22Rv1 (cell line): ENCODE measurements around the gene ZBTB45.

ENCODE experiments used
- H3K27ac ChIP-seq: fragments of 450-650 bp; 2 replicates; pipeline ENCODE4 v1.5.1; 2017
- ZFX ChIP-seq: fragments of 450-650 bp; IDR thresholded peaks from 2 replicates; pipeline ENCODE4 v1.6.1; 2017; ENCODE audit warnings: antibody characterized with exemption, borderline replicate concordance
- TF ChIP-seq, protein P1 (sequence below): fragments of 450-650 bp; IDR thresholded peaks from 2 replicates; pipeline ENCODE4 v1.5.1; 2017; ENCODE audit warnings: mild to moderate bottlenecking

ZBTB45 gene

DNA sequence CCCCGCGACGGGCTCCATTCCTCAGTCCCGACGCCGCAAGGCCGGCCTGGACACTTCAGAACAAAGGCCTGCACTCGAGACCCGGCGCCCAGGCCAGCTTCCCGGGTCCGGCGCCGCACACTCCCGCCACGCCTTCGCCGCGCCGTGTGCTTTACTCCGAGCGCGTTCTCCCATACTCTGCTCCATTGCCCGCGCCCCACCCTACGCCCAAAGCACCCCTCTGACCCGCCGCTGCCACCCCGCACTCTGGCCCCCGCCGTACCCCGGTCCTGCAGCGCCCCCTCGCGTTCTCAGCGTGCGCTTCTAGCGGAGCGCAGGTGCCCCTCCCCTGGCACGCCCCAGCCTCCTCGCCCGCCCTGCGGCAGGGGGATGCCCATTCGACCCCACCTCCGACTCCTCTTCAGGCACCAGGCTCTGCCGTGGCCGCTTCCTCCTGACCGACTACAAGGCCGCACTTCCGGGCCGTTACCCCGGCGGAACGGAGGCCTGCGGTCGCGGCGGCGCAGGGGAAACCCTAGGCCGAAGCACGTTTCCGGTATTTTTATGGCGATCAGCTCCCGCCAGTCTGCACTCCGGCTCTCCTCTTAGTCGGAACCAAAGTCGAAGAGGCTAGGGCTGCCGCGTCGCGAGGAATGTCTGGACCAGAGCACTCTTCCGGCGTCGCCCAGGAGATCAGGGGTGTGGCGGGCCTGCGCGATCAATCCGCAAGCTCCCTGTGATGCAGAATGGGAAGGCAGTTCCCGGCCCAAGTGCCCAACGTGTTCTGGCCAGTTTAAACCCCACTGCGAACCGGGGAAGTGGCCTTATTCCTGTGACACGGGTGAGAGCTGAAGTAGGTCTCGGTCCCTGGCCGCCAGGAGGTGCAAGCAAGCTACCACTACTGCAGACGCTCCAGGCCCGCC is at the start of gene ZBTB45:
ZBTB45 (minus strand) TSS at position 456 of the 902 bp plus-strand sequence. CDS start 2,137 bp downstream, outside the sequence.
- TF ChIP-seq ZFX, result no peak
- TF ChIP-seq, protein P1, sequence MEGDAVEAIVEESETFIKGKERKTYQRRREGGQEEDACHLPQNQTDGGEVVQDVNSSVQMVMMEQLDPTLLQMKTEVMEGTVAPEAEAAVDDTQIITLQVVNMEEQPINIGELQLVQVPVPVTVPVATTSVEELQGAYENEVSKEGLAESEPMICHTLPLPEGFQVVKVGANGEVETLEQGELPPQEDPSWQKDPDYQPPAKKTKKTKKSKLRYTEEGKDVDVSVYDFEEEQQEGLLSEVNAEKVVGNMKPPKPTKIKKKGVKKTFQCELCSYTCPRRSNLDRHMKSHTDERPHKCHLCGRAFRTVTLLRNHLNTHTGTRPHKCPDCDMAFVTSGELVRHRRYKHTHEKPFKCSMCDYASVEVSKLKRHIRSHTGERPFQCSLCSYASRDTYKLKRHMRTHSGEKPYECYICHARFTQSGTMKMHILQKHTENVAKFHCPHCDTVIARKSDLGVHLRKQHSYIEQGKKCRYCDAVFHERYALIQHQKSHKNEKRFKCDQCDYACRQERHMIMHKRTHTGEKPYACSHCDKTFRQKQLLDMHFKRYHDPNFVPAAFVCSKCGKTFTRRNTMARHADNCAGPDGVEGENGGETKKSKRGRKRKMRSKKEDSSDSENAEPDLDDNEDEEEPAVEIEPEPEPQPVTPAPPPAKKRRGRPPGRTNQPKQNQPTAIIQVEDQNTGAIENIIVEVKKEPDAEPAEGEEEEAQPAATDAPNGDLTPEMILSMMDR, result peak; percentile 81
- H3K27ac ChIP-seq, result peak within 1 kb of the TSS; percentile 98

DNA sequence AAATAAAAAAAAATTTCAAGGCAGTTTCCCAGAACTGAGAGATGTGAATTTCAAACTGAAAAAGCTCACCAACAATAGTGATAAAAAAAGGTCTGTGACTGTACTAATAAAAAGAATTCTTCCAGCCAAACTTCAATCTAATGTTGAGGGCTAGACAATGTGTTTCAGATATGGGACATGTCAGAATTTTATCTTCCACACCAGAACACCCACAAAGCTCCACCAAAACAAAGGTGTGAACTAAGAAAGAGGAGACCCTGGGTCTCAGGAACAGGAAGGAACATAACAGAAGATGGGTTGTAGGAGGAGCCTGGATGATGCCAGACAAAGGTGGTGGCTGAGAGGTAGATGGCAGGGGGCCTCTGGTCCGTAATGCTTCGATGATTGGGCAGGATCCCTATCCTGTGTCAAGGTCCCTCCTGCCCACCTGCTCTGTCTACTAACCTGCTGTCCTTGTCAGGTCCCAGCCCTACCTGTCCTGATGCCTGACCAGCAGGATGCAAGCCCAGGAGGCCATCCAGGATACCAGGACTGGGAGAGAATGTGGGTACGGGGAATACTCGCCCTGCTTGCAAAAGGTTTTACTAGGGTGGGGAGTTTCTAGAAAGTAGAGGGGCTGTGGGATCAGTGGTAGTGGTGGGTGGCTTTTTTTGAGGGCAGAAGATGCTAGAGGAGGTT is 49.0 kb upstream of the ZBTB45 start:
- no peak overlapping the region for H3K27ac ChIP-seq
- TF ChIP-seq, protein P1, result no peak
- no peak for TF ChIP-seq ZFX

DNA sequence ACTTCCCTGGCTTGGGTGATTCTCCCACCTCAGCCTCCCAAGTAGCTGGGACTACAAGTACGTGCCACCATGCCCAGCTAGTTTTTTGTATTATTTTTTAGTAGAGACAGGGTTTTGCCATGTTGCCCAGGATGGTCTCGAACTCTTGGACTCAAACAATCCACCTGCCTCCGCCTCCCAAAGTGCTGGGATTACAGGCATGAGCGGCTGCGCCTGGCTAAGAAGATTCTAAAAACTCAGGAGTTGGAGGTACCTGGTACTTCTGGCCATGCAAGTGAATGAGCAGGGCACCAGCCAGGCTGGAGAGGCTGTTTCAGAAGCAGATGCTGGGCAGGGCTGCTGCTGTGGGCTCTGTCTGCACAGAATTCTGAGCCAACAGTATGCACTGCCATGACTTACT is 47.4 kb upstream of the ZBTB45 start:
- H3K27ac ChIP-seq, result 0 out of 2 replicates have a peak overlapping the region, but pooled peaks have one; percentile 8
- TF ChIP-seq, protein P1, result no peak
- no peak for TF ChIP-seq ZFX

DNA sequence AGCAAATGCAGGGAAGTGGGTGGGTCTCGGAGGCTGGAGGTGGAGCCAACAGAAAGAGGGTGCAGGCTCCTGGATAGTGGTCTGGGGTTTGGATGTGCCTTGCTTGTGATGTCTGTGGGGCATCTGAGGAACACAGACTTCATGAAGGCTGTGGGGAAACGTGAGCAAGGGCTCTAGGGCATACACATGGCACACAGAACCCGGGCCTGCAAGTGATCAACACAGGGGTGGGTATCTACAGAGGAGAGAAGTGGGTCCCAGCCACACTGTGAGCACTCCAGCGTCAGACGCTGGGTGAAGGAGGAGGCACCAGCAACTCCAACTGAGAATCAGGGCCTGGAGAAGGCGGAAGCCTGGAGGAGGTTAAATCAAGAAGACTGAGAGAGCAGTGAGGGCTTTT is 44.2 kb upstream of the ZBTB45 start:
- H3K27ac ChIP-seq, result peak overlapping the region; percentile 99
- TF ChIP-seq, protein P1, result no peak
- TF ChIP-seq ZFX, result no peak

DNA sequence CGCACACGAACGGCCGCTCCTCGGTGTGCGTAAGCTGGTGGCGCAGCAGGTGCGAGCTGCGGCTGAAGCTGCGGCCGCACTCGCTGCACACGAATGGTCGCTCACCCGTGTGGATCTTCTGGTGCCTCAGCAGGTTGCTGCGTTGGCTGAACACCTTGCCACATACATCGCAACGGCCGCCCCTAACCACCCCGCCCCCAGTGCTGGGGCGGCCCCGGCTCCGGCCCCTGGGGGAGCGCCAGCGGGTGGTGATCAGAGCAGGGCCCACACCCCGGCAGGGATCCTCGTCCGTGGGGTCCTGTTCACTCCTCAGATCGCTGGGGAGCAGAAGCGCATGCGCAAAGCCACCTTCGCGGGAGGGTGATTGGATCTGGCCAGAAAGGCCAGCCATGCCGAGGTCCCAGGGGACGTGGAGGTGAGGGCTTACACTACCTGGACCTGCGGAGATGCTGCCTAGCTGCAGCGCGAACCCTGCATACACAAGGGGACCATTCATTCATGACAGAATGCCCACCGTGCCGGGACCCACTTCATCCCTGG is 43.5 kb upstream of the ZBTB45 start:
- peak overlapping the region; percentile 99 for H3K27ac ChIP-seq
- TF ChIP-seq, protein P1, result no peak
- no peak for TF ChIP-seq ZFX

DNA sequence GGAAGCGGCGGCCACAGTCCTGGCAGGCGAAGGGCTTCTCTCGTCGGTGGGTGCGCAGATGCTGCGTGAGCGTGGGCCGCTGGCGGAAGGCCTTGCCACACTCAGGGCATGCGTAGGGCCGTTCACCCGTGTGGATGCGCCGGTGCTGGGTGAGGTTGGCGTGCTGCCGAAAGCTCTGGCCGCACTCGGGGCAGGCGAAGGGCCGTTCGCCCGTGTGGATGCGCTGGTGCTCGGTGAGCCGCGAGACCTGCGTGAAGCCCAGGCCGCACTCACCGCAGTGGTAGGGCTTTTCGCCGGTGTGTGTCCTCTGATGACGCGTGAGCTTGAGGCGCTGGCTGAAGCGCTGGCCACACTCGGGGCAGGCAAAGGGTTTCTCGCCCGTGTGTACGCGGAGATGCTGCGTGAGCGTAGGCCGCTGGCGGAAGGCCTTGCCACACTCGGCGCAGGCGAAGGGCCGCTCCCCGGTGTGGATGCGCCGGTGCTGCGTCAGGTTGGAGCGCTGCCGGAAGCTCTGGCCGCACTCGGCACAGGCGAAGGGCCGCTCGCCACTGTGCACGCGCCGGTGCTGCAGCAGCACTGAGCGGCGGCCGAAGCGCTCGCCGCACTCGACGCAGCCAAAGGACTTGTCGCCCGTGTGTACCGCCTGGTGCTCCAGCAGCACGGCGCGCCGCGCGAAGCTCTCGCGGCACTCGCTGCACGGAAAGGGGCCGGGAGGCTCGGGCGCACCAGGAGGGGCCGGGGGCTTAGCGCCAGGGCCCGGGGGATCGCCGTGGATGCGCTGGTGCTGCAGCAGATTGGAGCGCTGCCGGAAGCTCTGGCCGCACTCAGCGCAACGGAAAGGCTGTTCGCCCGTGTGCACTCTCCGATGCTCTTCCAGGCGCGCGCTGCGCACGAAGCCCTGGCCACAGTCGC is 42.8 kb upstream of the ZBTB45 start:
- peak overlapping the region; percentile 99 for H3K27ac ChIP-seq
- TF ChIP-seq ZFX, result no peak
- TF ChIP-seq, protein P1, result no peak
